Nephron progenitor cell (in vitro differentiated cells): Measurements from ENCODE around the gene KLHL11.

ENCODE experiments used
- DNase-seq: peaks from one replicate; pipeline ENCODE4 v3.0.0; 2021
- H3K27ac Mint-ChIP-seq: 2 replicates; pipeline ENCODE4 v1.8.0; 2021; ENCODE audit warnings: mild to moderate bottlenecking, moderate library complexity, mixed read lengths
- H3K27me3 Mint-ChIP-seq: 2 replicates; pipeline ENCODE4 v1.8.0; 2021; ENCODE audit warnings: mild to moderate bottlenecking, low read depth, mixed read lengths; ENCODE audit not compliant: poor library complexity
- H3K36me3 Mint-ChIP-seq: 2 replicates; pipeline ENCODE4 v1.8.0; 2021; ENCODE audit warnings: low read depth, mixed read lengths
- H3K4me1 Mint-ChIP-seq: 2 replicates; pipeline ENCODE4 v1.8.0; 2021; ENCODE audit warnings: mixed read lengths
- H3K4me3 Mint-ChIP-seq: 2 replicates; pipeline ENCODE4 v1.8.0; 2021; ENCODE audit warnings: mild to moderate bottlenecking, moderate library complexity, mixed read lengths
- H3K9me3 Mint-ChIP-seq: 2 replicates; pipeline ENCODE4 v1.8.0; 2021; ENCODE audit warnings: mild to moderate bottlenecking, moderate library complexity, mixed read lengths
- TF ChIP-seq, protein P1 (sequence below): fragments of 200-600 bp; sonication (generic); IDR thresholded peaks from 2 replicates; pipeline ENCODE4 v1.5.0; 2021; ENCODE audit warnings: antibody characterized with exemption

The KLHL11 gene, protein sequence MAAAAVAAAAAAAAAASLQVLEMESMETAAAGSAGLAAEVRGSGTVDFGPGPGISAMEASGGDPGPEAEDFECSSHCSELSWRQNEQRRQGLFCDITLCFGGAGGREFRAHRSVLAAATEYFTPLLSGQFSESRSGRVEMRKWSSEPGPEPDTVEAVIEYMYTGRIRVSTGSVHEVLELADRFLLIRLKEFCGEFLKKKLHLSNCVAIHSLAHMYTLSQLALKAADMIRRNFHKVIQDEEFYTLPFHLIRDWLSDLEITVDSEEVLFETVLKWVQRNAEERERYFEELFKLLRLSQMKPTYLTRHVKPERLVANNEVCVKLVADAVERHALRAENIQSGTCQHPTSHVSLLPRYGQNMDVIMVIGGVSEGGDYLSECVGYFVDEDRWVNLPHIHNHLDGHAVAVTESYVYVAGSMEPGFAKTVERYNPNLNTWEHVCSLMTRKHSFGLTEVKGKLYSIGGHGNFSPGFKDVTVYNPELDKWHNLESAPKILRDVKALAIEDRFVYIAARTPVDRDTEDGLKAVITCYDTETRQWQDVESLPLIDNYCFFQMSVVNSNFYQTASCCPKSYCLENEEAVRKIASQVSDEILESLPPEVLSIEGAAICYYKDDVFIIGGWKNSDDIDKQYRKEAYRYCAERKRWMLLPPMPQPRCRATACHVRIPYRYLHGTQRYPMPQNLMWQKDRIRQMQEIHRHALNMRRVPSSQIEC

DNA sequence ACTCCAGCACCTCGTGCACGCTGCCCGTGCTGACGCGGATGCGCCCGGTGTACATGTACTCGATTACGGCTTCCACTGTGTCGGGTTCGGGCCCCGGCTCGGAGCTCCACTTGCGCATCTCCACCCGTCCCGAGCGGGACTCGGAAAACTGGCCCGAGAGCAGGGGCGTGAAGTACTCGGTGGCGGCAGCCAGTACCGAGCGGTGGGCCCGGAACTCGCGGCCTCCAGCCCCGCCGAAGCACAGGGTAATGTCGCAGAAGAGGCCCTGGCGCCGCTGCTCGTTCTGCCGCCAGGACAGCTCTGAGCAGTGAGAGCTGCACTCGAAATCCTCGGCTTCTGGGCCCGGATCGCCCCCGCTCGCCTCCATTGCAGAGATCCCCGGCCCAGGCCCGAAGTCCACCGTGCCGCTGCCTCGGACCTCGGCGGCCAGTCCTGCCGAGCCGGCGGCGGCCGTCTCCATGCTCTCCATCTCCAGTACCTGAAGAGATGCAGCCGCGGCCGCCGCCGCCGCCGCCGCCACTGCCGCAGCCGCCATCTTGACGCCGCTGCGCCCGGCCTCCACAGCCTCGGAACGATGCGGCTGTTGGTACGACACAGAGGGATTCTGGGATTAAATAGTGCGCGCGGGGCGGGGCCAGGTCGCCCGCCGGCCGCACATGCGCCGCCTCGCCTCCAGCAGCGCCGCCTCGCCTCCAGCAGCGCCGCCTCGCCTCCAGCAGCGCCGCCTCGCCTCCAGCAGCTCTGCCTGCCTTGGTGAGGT is at the start of gene KLHL11:
TSS of gene KLHL11 (minus strand) at position 588 of the 760 bp plus-strand sequence. CDS start at position 535, 53 bp downstream.
- Mint-ChIP-seq H3K9me3 (no peaks in the 10 kb centered on the region), H3K36me3 (peaks cover 37% of the 10 kb centered on the region), H3K4me1 (peaks cover 25% of the 10 kb centered on the region), H3K27me3 (peaks cover 3% of the 10 kb centered on the region), H3K4me3 (no peak within 1 kb of the TSS), H3K27ac (peak within 1 kb of the TSS; percentile 94)
- peak; percentile 90 for DNase-seq
- TF ChIP-seq, protein P1, sequence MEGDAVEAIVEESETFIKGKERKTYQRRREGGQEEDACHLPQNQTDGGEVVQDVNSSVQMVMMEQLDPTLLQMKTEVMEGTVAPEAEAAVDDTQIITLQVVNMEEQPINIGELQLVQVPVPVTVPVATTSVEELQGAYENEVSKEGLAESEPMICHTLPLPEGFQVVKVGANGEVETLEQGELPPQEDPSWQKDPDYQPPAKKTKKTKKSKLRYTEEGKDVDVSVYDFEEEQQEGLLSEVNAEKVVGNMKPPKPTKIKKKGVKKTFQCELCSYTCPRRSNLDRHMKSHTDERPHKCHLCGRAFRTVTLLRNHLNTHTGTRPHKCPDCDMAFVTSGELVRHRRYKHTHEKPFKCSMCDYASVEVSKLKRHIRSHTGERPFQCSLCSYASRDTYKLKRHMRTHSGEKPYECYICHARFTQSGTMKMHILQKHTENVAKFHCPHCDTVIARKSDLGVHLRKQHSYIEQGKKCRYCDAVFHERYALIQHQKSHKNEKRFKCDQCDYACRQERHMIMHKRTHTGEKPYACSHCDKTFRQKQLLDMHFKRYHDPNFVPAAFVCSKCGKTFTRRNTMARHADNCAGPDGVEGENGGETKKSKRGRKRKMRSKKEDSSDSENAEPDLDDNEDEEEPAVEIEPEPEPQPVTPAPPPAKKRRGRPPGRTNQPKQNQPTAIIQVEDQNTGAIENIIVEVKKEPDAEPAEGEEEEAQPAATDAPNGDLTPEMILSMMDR: no peak

DNA sequence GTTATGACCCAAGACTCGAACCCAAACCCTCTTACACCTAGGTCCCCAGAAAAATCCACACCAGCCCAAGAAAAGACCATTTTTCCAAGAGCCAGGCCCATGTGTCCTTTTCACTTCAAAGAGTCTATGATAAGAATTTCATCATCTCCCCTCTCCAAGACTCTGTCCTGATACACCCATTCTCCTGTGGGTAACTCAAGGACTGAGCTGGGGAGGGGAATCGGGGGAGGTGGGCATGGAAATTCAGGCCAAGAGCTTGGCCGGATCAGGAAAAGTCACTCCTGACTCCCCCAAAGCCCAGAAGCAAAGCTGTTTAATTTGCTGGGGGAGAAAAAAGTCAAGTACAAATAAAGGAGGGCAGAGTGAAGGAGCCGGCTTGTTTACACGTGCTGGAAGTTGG is 49.8 kb upstream of the KLHL11 start:
- DNase-seq: no peak
- H3K4me3 Mint-ChIP-seq: peak overlapping the region; percentile 47
- H3K4me1 Mint-ChIP-seq: peaks cover 66% of the 10 kb centered on the region
- no peaks in the 10 kb centered on the region for H3K9me3 Mint-ChIP-seq
- TF ChIP-seq, protein P1: no peak
- H3K27ac Mint-ChIP-seq: peak overlapping the region; percentile 32
- H3K36me3 Mint-ChIP-seq: peaks cover 29% of the 10 kb centered on the region
- H3K27me3 Mint-ChIP-seq: peaks cover 2% of the 10 kb centered on the region

DNA sequence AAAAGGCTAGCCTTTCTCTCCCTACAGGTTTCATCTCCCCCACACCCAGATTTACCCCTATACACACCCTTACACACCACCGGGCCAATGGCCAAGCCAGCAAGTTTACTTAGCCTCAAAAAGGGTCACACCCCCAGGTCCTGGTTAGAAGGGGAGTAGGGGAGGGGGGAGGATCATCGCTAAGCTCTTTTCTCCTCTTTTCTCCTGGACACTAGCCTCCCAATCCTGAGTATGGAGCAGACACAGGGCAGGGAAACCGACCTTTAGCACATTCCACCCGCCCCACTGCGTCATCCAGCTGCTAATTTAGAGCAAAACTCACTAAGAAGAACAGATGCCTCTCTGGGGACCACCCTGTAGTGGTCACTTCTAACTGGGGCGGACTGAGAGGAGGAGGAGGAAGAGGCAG is 49.1 kb upstream of the KLHL11 start:
- peaks cover 2% of the 10 kb centered on the region for H3K27me3 Mint-ChIP-seq
- H3K4me1 Mint-ChIP-seq: peaks cover 66% of the 10 kb centered on the region
- TF ChIP-seq, protein P1: no peak
- no peak for DNase-seq
- H3K9me3 Mint-ChIP-seq: no peaks in the 10 kb centered on the region
- H3K36me3 Mint-ChIP-seq: peaks cover 35% of the 10 kb centered on the region
- peak overlapping the region; percentile 44 for H3K27ac Mint-ChIP-seq
- H3K4me3 Mint-ChIP-seq: no peak overlapping the region

DNA sequence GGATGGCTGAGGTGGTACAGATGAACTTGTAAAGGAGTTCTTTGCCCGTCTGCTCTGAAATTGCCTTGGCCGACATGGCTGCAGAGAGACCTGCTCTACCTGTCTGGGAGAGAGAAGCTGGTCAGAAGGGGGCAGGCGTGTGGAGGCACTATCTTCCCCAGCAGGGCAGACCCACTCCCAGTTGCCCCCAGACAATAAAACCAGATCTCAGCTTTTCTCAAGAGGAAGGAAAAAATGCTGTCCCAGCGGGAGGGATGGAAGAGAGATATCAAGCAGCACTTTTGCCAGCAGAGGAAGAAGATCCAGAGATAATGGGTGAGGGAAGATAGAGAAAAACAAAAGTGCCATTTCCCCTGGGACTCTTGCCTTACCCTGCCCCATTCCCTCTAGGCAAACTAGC is 48.6 kb upstream of the KLHL11 start:
- no peak for DNase-seq
- Mint-ChIP-seq H3K27me3 (peaks cover 5% of the 10 kb centered on the region), H3K36me3 (peaks cover 37% of the 10 kb centered on the region), H3K4me3 (no peak overlapping the region), H3K4me1 (peaks cover 69% of the 10 kb centered on the region), H3K9me3 (no peaks in the 10 kb centered on the region), H3K27ac (peak overlapping the region; percentile 72)
- TF ChIP-seq, protein P1: no peak

DNA sequence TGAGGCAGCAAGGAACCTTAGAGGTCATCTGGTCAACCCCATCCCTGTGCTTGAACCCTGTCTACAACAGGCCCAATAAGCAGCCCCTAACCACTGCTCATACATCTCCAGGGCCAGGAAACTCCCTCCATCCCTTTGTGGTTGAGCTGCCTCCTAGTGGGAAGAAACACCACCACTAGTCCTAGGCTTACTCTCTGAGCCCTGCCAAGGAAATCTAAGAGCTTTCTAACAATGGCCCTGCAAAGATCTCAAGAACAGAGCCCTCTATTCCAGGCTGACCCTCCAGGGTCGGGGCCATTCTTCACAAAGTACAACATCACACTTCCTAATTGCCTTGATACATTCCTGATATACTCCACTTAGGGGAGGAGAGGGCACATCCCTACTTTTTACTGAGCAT is 47.7 kb upstream of the KLHL11 start:
- Mint-ChIP-seq H3K27ac (peak overlapping the region; percentile 44), H3K27me3 (peaks cover 6% of the 10 kb centered on the region), H3K9me3 (no peaks in the 10 kb centered on the region), H3K4me3 (no peak overlapping the region), H3K4me1 (peaks cover 78% of the 10 kb centered on the region), H3K36me3 (peaks cover 41% of the 10 kb centered on the region)
- TF ChIP-seq, protein P1: no peak
- no peak for DNase-seq
